ENCODE results near the gene GTPBP6. TPM values are rescaled to one million over a fixed set of nuclear protein-coding genes. Genes with fewer than 3 reads are reported as not detected.

Gene GTPBP6
- total and polyA plus RNA-seq, 4 donors, result 11.8 to 79.1 (median 59.6) TPM

DNA sequence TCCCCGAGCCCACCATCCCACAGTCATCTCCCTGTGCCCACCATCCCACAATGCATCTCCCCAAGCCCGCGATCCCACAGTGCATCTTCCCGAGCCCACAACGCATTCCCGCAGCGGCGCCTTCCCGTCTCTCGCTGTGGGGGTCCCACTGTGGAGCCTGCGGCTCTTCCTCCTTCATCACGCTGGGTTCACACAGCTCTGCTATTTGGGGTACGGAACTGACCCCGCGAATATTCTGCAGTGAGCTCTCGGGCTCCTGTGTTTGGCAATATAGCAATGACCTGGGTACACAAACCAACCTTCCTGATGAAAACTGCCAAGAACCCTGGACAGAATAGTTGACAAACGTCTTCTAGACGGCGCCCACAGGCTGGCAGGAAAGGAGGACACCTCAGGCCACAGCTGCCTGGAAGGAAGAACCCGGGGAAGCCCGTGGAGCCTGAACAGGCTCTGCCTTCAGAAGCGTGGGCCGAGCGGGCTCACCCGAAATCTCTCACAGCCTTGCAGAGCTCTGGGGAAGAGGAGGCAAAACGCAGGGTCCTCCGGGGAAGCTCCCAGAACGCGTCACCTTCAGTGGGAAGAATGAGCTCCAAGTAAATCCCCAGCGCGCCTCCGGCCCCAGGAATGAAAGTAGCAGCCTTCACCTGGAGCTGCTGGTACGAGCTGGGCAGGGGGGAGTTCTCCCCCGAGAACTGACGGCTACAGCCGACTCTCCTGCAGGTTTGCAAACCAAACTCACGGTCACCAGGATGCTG is 45.2 kb upstream of the GTPBP6 start:
- Histone ChIP-seq H3K4me1 (ENCODE audit: control insufficient read depth in 5 of 5, insufficient read depth in 5 of 5, low read length in 5 of 5) (no peaks in the 10 kb centered on the region), H3K27me3 (ENCODE audit: control insufficient read depth in 3 of 3, insufficient read depth in 3 of 3, low read length in 2 of 3) (no peaks in the 10 kb centered on the region), H3K9ac (ENCODE audit: insufficient read depth in 1 of 2, low read length in 2 of 2) (no peak overlapping the region), H3K4me3 (no peak overlapping the region), H3K27ac (ENCODE audit: low read depth in 1 of 2, low read length in 1 of 2) (no peak overlapping the region), H3K9me3 (ENCODE audit: control insufficient read depth in 4 of 4, insufficient read depth in 3 of 4, low read length in 3 of 4) (peaks cover 0 to 16% (median 3%) of the 10 kb centered on the region in 4 donors), H3K36me3 (ENCODE audit: control insufficient read depth in 4 of 4, insufficient read depth in 4 of 4, low read length in 4 of 4) (peaks cover 2 to 27% (median 8%) of the 10 kb centered on the region in 4 donors)
- ATAC-seq (ENCODE audit: insufficient read depth, low FRiP score) (no peak), DNase-seq (no peak)
- TF ChIP-seq CTCF (IDR thresholded peaks at IDR 0.05; ENCODE audit: control extremely low read depth, extremely low read depth), result no peak
- 94 to 97% methylated on average over 37 of the region's 37 CpGs for WGBS, 2 donors

DNA sequence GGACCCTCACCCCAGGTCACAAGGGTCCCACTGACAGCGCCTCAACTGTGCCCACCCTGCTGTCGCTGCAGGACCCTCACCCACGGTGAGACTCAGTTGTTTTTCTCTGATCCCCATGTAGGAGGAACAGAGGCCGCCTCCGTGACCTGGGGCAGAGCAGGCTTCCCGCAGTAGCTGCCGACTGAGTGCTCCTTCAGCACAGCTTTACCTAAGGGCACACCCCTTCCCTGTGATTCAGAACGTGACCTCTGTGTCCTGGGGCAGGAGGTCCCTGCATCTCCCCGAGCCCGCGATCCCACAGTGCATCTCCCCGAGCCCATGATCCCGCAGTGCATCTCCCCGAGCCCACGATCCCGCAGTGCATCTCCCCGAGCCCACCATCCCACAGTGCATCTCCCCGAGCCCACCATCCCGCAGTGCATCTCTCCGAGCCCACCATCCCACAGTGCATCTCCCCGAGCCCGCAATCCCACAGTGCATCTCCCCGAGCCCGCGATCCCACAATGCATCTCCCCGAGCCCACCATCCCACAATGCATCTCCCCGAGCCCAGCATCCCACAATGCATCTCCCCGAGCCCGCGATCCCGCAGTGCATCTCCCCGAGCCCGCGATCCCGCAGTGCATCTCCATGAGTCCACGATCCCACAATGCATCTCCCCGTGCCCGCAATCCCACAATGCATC is 44.5 kb upstream of the GTPBP6 start:
- H3K27me3 ChIP-seq (ENCODE audit: control insufficient read depth in 3 of 3, insufficient read depth in 3 of 3, low read length in 2 of 3), result no peaks in the 10 kb centered on the region
- ATAC-seq (ENCODE audit: insufficient read depth, low FRiP score) (no peak), DNase-seq (no peak)
- WGBS, 2 donors, result 77 to 82% methylated on average over 38 of the region's 38 CpGs
- H3K9ac ChIP-seq (ENCODE audit: insufficient read depth in 1 of 2, low read length in 2 of 2), result no peak overlapping the region
- no peak overlapping the region for H3K4me3 ChIP-seq
- H3K9me3 ChIP-seq (ENCODE audit: control insufficient read depth in 4 of 4, insufficient read depth in 3 of 4, low read length in 3 of 4), result peaks cover 0 to 18% (median 3%) of the 10 kb centered on the region in 4 donors
- H3K36me3 ChIP-seq (ENCODE audit: control insufficient read depth in 4 of 4, insufficient read depth in 4 of 4, low read length in 4 of 4), result peaks cover 2 to 27% (median 10%) of the 10 kb centered on the region in 4 donors
- no peak for TF ChIP-seq CTCF (IDR thresholded peaks at IDR 0.05; ENCODE audit: control extremely low read depth, extremely low read depth)
- no peaks in the 10 kb centered on the region for H3K4me1 ChIP-seq (ENCODE audit: control insufficient read depth in 5 of 5, insufficient read depth in 5 of 5, low read length in 5 of 5)
- H3K27ac ChIP-seq (ENCODE audit: low read depth in 1 of 2, low read length in 1 of 2), result no peak overlapping the region

- DNase-seq (no peak), ATAC-seq (ENCODE audit: insufficient read depth, low FRiP score) (no peak)
Observed at GRCh38 chrX:362351-362750, 43.8 kb upstream of the GTPBP6 start.

More at GRCh38 chrX:362351-362750, 43.8 kb upstream of the GTPBP6 start:
- Histone ChIP-seq H3K9me3 (ENCODE audit: control insufficient read depth in 4 of 4, insufficient read depth in 3 of 4, low read length in 3 of 4) (peaks cover 0 to 18% (median 3%) of the 10 kb centered on the region in 4 donors), H3K36me3 (ENCODE audit: control insufficient read depth in 4 of 4, insufficient read depth in 4 of 4, low read length in 4 of 4) (peaks cover 2 to 27% (median 12%) of the 10 kb centered on the region in 4 donors), H3K27me3 (ENCODE audit: control insufficient read depth in 3 of 3, insufficient read depth in 3 of 3, low read length in 2 of 3) (no peaks in the 10 kb centered on the region), H3K9ac (ENCODE audit: insufficient read depth in 1 of 2, low read length in 2 of 2) (no peak overlapping the region), H3K4me3 (no peak overlapping the region), H3K27ac (ENCODE audit: low read depth in 1 of 2, low read length in 1 of 2) (no peak overlapping the region), H3K4me1 (ENCODE audit: control insufficient read depth in 5 of 5, insufficient read depth in 5 of 5, low read length in 5 of 5) (no peaks in the 10 kb centered on the region)
- WGBS, 2 donors, result 99 to 100% methylated on average over 13 of the region's 13 CpGs
- TF ChIP-seq CTCF (IDR thresholded peaks at IDR 0.05; ENCODE audit: control extremely low read depth, extremely low read depth), result no peak

All from lung (tissue), 12 donors.